ENCODE measurements around the gene SLC2A1. TPM values are rescaled to one million over a fixed set of nuclear protein-coding genes. Genes with fewer than 3 reads are reported as not detected.

Gene SLC2A1
- total and polyA plus RNA-seq, 2 of the 13 experiments (the other 11 are each of a cell fraction or from before 2014, with no cell fraction given) = 125 to 423 TPM

GRCh38 chr1:42938645-42939615, 19.7 kb downstream of the SLC2A1 start (continued):
- TF ChIP-seq, protein P1, sequence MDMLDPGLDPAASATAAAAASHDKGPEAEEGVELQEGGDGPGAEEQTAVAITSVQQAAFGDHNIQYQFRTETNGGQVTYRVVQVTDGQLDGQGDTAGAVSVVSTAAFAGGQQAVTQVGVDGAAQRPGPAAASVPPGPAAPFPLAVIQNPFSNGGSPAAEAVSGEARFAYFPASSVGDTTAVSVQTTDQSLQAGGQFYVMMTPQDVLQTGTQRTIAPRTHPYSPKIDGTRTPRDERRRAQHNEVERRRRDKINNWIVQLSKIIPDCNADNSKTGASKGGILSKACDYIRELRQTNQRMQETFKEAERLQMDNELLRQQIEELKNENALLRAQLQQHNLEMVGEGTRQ (IDR thresholded peaks at IDR 0.05; ENCODE audit: low read depth, low read length) = peak; percentile 40; the same call in 1 of the 2 replicates
- TF ChIP-seq, protein P1 (CRISPR knock-in tag; IDR thresholded peaks at IDR 0.05; ENCODE audit: borderline replicate concordance) = peak; percentile 73; the same call in 1 of the 2 replicates
- TF ChIP-seq SOX6 (IDR thresholded peaks at IDR 0.05) (no peak), SOX6 (CRISPR knock-in tag; IDR thresholded peaks at IDR 0.05) (peak; percentile 27; the same call in 1 of the 2 replicates), ZNF552 (CRISPR knock-in tag; IDR thresholded peaks at IDR 0.05; ENCODE audit: borderline replicate concordance) (no peak), HOXA9 (CRISPR knock-in tag; IDR thresholded peaks at IDR 0.05; ENCODE audit: borderline replicate concordance) (no peak), HOXA3 (CRISPR knock-in tag; IDR thresholded peaks at IDR 0.05) (peak; percentile 56; the same call in 1 of the 2 replicates), NRL (CRISPR knock-in tag; IDR thresholded peaks at IDR 0.05; ENCODE audit: borderline replicate concordance) (no peak), ZNF788 (CRISPR knock-in tag; IDR thresholded peaks at IDR 0.05; ENCODE audit: borderline replicate concordance) (peak; percentile 32; the same call in 1 of the 2 replicates)
- TF ChIP-seq, protein P2, sequence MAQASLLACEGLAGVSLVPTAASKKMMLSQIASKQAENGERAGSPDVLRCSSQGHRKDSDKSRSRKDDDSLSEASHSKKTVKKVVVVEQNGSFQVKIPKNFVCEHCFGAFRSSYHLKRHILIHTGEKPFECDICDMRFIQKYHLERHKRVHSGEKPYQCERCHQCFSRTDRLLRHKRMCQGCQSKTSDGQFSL (CRISPR knock-in tag; IDR thresholded peaks at IDR 0.05) = no peak
